AG09309 (cell line): Measurements from ENCODE around the gene SMPD3.

Experiments
- DNase-seq: peaks from one replicate; pipeline ENCODE4 v3.0.0-alpha.2; 2010; ENCODE audit warnings: low read depth
- H3K4me3 ChIP-seq: 2 replicates; pipeline ENCODE4 v1.5.1; 2011; ENCODE audit warnings: mild to moderate bottlenecking, low read depth, low read length, moderate library complexity; ENCODE audit not compliant: control insufficient read depth
- TF ChIP-seq, protein P1 (sequence below): IDR thresholded peaks from 2 replicates; pipeline ENCODE4 v1.5.1; 2011; ENCODE audit warnings: mild to moderate bottlenecking, low read depth, low read length, inconsistent platforms; ENCODE audit not compliant: insufficient read depth, control insufficient read depth; ENCODE audit errors: missing control alignments

SMPD3 gene

GRCh38 chr16:68452176-68452575 lies 3.9 kb upstream of the SMPD3 start:
- H3K4me3 ChIP-seq = no peak overlapping the region
- peak; percentile 27 for DNase-seq
- TF ChIP-seq, protein P1, sequence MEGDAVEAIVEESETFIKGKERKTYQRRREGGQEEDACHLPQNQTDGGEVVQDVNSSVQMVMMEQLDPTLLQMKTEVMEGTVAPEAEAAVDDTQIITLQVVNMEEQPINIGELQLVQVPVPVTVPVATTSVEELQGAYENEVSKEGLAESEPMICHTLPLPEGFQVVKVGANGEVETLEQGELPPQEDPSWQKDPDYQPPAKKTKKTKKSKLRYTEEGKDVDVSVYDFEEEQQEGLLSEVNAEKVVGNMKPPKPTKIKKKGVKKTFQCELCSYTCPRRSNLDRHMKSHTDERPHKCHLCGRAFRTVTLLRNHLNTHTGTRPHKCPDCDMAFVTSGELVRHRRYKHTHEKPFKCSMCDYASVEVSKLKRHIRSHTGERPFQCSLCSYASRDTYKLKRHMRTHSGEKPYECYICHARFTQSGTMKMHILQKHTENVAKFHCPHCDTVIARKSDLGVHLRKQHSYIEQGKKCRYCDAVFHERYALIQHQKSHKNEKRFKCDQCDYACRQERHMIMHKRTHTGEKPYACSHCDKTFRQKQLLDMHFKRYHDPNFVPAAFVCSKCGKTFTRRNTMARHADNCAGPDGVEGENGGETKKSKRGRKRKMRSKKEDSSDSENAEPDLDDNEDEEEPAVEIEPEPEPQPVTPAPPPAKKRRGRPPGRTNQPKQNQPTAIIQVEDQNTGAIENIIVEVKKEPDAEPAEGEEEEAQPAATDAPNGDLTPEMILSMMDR = no peak

DNA sequence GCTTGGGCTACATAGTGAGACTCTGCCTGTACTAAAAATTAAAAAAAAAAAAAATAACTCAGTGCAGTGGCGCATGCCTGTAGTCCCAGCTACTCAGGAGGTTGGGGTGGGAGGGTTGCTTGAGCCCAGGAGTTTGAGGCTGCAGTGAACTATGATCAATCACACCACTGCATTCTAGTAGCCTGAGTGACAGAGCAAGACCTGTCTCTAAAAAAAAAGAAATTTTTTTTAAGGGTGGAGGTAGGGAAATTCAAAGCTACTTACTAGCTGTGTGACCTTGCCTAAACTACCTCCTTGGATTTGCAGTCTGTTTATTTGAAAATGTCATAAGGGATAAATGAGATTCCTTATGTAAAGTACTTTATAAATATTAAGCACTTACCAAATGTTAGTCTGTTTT lies 3.4 kb upstream of the SMPD3 start:
- H3K4me3 ChIP-seq = no peak overlapping the region
- no peak for DNase-seq
- TF ChIP-seq, protein P1 = no peak

GRCh38 chr16:68450741-68451255 lies 2.5 kb upstream of the SMPD3 start:
- TF ChIP-seq, protein P1 = no peak
- no peak overlapping the region for H3K4me3 ChIP-seq
- no peak for DNase-seq

- TF ChIP-seq, protein P1 = no peak
- peak overlapping the region; percentile 42 for H3K4me3 ChIP-seq
- DNase-seq = no peak
These were observed 502 bp downstream of the SMPD3 start for GRCh38 chr16:68447653-68448359.

DNA sequence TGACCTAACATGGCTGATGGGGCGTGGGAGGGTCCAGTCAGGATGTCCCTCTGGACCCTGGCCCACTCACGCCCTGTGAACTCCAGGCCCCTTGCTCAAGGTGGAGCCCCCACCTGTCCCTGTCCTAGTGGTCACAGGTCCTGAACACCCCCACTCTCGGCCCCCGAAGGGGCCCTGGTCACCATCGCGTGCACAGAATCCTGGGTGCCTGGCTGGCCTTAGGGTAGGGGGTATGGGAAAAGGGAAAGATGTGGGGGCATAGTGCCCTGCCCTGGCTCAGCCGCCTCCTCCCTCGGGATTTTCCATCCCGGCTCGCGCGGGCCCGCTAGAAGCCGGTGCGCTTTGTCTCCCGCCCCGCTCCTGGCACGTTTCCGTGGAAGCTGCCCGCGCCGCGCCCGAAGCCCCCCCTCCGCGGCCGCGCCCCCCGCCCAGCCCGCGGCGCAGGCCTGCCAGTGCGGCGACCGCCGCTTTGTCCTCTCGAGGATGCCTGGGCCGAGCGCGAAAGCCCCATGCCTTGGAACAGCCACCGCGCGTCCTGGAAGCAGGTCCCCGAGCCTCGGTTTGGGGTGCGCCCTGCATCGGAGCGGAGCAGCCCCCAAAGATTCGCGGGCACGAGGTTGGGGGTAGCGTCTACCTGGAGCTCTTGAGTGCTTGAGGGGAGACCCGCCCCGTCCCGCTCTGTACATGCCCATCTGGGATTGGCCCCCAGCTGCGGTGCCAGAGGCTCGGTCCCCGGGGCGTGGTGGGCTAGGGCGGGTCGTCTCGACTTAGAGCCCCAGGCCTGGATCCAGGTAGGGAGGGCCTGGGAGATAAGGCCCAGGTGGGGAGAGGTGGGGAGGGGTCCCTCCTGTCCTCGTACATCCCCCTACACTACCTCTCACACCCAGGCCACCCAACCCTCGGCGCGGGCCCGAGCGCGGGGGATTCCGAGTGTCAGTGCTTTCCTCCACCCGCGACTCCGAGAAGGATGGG lies 1.3 kb downstream of the SMPD3 start:
- no peak for DNase-seq
- TF ChIP-seq, protein P1 = no peak
- H3K4me3 ChIP-seq = no peak overlapping the region

DNA sequence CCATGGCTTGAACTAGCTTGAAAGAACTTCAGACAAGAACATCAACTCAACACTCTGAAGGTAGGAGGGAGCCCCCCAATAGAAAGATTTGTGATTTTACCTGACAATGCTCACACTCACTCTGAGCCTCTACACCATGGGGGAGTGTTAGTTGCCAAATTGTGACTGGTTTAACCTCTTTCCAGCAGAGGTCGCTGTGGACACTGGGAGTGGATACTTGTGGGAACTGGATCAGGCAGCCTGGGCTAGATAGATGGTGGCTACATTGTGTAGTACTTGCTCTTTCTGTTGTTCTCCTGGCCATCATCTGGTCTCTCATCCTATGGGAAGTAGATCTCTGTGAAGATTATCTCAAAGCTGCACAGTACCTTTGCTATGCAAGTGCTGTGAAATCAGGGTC lies 2.9 kb downstream of the SMPD3 start:
- DNase-seq = no peak
- TF ChIP-seq, protein P1 = peak; percentile 53
- no peak overlapping the region for H3K4me3 ChIP-seq
